ENCODE measurements around the gene ADAMTS12. TPM values are rescaled to one million over a fixed set of nuclear protein-coding genes. Genes with fewer than 3 reads are reported as not detected.

The ADAMTS12 gene
- total RNA-seq, 1 experiment from 2014 or later = not detected

GRCh38 chr5:33832404-33833236, 59.2 kb downstream of the ADAMTS12 start:
- ChIA-PET CTCF (interaction anchor here (0.7 kb wide), 1 partner anchor 24 kb away, joined by 3 read pairs; no protein-coding TSS in a partner anchor), POLR2A (no interaction called here)
- H3K9me3 ChIP-seq = no peaks in the 10 kb centered on the region
- H3K4me1 ChIP-seq = peaks cover 7% of the 10 kb centered on the region; the same call in 1 of the 2 replicates
- H3K9me3 Mint-ChIP-seq (ENCODE audit: unreplicated experiment) = no peaks in the 10 kb centered on the region
- no peak for DNase-seq
- no peak for TF ChIP-seq CTCF (IDR thresholded peaks at IDR 0.05; ENCODE audit: insufficient read depth in 1 of 2, low read depth in 1 of 2, low read length in 1 of 2, severe bottlenecking in 1 of 2, unreplicated experiment in 1 of 2)
- H3K27ac Mint-ChIP-seq (ENCODE audit: unreplicated experiment) = no peak overlapping the region
- BruUV-seq (replicated peaks) = no TSS peak
- H3K27me3 Mint-ChIP-seq (ENCODE audit: insufficient read depth, unreplicated experiment) = peaks cover 7% of the 10 kb centered on the region
- intact Hi-C loops (cut with micrococcal nuclease; ENCODE audit: unreplicated experiment) = no loop called here
- no peaks in the 10 kb centered on the region for H3K36me3 ChIP-seq (ENCODE audit: control insufficient read depth, insufficient read depth, low read length)
- H3K27me3 ChIP-seq (replicated peaks; ENCODE audit: control insufficient read depth, insufficient read depth, low read length) = no peaks in the 10 kb centered on the region
- H3K4me1 Mint-ChIP-seq (ENCODE audit: low read depth, unreplicated experiment) = no peaks in the 10 kb centered on the region
- no peaks in the 10 kb centered on the region for H3K36me3 Mint-ChIP-seq (ENCODE audit: insufficient read depth, unreplicated experiment)
- no peak overlapping the region for H3K4me3 Mint-ChIP-seq (ENCODE audit: unreplicated experiment)
- no peak overlapping the region for H3K4me3 ChIP-seq (ENCODE audit: low read depth, low read length)

- BruUV-seq (replicated peaks) = no TSS peak
- no peak for TF ChIP-seq CTCF (IDR thresholded peaks at IDR 0.05; ENCODE audit: insufficient read depth in 1 of 2, low read depth in 1 of 2, low read length in 1 of 2, severe bottlenecking in 1 of 2, unreplicated experiment in 1 of 2)
- CTCF ChIA-PET = interaction anchor here (0.7 kb wide), 1 partner anchor 9 kb away, joined by 3 read pairs; no protein-coding TSS in a partner anchor
- H3K4me3 ChIP-seq (ENCODE audit: low read depth, low read length) = no peak overlapping the region
- POLR2A ChIA-PET = no interaction called here
- Mint-ChIP-seq H3K4me3 (ENCODE audit: unreplicated experiment) (no peak overlapping the region), H3K4me1 (ENCODE audit: low read depth, unreplicated experiment) (no peaks in the 10 kb centered on the region), H3K9me3 (ENCODE audit: unreplicated experiment) (no peaks in the 10 kb centered on the region), H3K27me3 (ENCODE audit: insufficient read depth, unreplicated experiment) (peaks cover 7% of the 10 kb centered on the region), H3K36me3 (ENCODE audit: insufficient read depth, unreplicated experiment) (no peaks in the 10 kb centered on the region), H3K27ac (ENCODE audit: unreplicated experiment) (no peak overlapping the region)
- DNase-seq = no peak
- no peaks in the 10 kb centered on the region for H3K4me1 ChIP-seq
- intact Hi-C loops (cut with micrococcal nuclease; ENCODE audit: unreplicated experiment) = no loop called here
- no peaks in the 10 kb centered on the region for H3K36me3 ChIP-seq (ENCODE audit: control insufficient read depth, insufficient read depth, low read length)
- no peaks in the 10 kb centered on the region for H3K9me3 ChIP-seq
- H3K27me3 ChIP-seq (replicated peaks; ENCODE audit: control insufficient read depth, insufficient read depth, low read length) = no peaks in the 10 kb centered on the region
Measured at GRCh38 chr5:33831041-33831440, 60.7 kb downstream of the ADAMTS12 start.

- intact Hi-C loops (cut with micrococcal nuclease; ENCODE audit: unreplicated experiment) = no loop called here
- BruUV-seq (replicated peaks) = no TSS peak
Measured at GRCh38 chr5:33829430-33829829, 62.4 kb downstream of the ADAMTS12 start.

More at GRCh38 chr5:33829430-33829829, 62.4 kb downstream of the ADAMTS12 start:
- DNase-seq = no peak
- Histone ChIP-seq H3K4me1 (no peaks in the 10 kb centered on the region), H3K36me3 (ENCODE audit: control insufficient read depth, insufficient read depth, low read length) (no peaks in the 10 kb centered on the region), H3K9me3 (no peaks in the 10 kb centered on the region), H3K27me3 (replicated peaks; ENCODE audit: control insufficient read depth, insufficient read depth, low read length) (no peaks in the 10 kb centered on the region), H3K4me3 (ENCODE audit: low read depth, low read length) (no peak overlapping the region)
- POLR2A ChIA-PET = no interaction called here
- Mint-ChIP-seq H3K4me1 (ENCODE audit: low read depth, unreplicated experiment) (no peaks in the 10 kb centered on the region), H3K9me3 (ENCODE audit: unreplicated experiment) (no peaks in the 10 kb centered on the region), H3K4me3 (ENCODE audit: unreplicated experiment) (no peak overlapping the region), H3K36me3 (ENCODE audit: insufficient read depth, unreplicated experiment) (no peaks in the 10 kb centered on the region), H3K27ac (ENCODE audit: unreplicated experiment) (no peak overlapping the region), H3K27me3 (ENCODE audit: insufficient read depth, unreplicated experiment) (peaks cover 9% of the 10 kb centered on the region)
- CTCF ChIA-PET = no interaction called here
- no peak for TF ChIP-seq CTCF (IDR thresholded peaks at IDR 0.05; ENCODE audit: insufficient read depth in 1 of 2, low read depth in 1 of 2, low read length in 1 of 2, severe bottlenecking in 1 of 2, unreplicated experiment in 1 of 2)
